GM19452 (cell line): ENCODE results near the gene NFIA.

Source experiments
- ATAC-seq: cut with Tn5 transposase; IDR thresholded peaks from one replicate; pipeline ENCODE4 v1.9.1; 2021; ENCODE audit not compliant: unreplicated experiment

NFIA gene

DNA sequence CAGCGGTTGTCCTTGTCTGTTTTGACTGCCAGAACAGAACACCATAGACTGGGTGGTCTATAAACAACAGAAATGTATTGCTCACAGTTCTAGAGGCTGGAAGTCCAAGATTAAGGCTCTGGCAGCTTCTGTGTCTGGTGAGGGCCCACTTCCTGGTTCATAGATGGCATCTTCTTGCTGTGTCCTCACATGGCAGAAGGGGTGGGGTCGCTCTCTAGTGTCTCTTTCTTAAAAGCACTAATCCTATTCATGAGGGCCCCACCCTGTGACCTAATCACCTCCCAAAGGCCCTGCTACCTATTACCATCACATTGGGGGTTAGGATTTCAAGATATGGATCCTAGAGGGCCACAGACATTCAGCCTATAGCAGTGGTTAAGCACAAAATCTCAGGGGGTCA lies 304.4 kb downstream of the NFIA start:
- no peak for ATAC-seq

DNA sequence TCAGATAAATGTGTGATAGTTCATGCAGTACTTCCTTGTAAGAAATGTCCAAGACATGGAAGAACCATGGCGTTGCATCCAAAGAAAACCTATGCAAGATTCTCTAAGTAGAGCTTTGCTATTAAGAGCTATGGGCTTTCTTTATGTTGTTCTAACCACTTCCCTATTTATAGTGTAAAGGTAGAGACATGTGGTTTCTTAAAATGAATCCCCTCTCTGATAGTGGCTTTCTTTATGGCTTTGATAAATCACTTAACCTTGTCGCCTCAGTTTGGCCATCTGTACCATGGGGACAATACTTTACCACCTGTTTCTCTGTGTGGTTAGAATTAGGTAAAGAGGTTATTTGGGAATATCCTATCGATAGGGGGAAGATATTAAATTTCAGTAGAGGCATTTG lies 305.5 kb downstream of the NFIA start:
- peak; percentile 80 for ATAC-seq

DNA sequence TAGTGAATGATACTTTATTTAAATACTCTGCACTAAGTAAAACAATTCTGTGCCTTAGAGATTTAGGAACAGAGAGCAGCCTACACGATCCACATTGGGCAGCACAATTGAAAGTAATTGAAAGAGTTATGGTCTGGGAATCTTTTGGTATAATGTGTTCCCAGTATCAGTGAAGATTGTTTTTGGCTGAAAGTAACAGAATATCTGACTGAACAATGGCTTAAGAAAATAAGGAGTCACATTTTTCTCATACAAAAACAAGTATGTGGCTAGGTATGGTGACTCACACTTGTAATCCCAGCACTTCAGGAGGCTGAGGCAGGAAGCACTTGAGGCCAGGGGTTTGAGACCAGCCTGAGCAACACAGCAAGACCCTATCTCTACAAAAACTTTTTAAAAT lies 306.2 kb downstream of the NFIA start:
- no peak for ATAC-seq

DNA sequence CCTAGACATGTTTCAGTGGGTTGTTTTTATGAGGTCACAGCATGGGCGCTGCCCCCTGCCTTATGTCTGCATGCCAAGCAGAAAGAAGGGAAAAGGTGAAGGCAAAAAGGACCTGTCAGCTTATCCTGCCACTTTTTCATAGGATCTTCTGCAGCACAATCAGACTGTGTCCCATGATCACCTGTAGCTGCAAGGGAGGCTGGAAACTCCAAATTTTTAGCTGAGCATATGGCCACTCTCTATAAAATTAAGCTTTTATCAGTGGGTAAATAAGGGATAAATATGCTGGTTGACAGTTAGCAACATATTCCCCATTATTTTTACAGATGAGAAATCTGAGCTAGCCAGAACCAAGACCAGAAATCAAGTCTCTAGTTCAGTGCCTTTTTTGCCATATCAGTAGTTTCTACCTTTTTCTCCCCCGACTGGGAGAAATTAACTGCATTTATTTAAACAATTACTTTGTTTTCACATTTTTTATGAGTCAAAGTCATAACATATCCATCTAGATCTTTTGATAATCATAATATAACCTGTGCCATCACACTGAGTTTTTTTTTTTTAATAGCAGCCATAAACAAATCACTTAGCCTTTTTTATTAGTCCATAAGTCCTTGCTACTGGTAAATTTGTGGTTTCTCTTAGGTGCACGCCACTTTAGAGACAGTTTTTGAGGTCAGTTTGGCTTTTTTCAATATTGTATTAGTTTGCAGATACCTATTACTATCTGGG lies 307.0 kb downstream of the NFIA start:
- no peak for ATAC-seq

DNA sequence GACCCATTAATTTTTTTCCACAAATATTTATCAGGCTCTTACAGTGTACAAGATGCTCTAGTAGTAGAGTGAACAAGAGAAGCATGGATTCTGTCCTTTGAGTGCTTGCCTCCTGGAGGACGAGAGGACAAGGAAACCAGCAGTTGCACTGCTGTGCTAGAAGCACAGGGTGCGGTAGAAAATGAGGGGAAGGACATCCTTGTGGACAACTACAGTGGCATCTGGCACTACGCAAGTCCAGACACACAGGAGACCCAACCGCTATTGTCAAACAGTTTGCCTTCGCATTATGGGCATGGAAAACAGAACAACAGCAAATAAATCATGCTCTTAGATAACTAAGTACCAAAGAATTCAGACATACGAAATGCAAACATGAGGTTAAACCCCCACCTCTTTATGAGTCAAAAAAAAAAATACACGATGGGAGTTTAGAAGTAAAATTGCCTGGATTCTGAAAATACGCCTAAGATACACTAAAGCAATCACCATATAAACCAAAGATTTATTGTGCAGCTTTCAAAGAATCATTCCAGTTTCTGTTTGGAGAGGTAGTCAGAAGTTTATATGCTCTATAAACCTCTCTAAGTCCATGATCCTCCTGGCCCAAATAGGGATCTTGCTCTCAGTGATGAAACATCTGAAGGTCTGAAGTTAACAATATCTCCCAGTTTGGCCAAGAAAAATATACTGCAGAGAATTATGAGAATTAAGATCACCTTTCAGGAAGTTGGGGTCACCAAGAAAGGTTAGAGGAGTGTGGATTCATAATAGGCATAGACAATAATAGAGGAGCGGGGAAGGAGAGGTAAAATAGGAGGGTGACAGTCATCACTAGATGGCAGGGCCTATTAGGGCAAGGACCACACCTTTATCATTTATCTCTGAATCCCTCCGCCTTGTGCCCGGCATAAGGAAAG lies 307.8 kb downstream of the NFIA start:
- ATAC-seq, result no peak

DNA sequence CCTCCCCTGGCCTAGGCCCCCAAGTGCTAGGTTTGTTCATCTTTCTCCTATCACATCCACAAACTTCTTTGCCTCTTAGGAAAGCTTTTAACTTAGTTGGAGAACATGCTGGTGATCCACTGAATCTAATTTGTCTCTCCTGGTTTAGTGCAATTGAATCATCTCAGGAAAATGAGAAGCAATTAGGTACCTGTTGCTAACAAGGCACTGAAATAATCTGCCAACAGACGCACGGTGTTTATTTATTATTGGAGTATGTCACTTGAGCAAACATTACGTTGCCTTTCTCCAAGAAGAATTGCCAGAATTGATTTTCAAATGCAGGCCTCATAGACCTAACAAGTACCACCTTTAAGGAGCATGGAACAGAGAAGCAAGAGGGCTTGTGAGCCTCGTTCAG lies 309.4 kb downstream of the NFIA start:
- ATAC-seq, result no peak

DNA sequence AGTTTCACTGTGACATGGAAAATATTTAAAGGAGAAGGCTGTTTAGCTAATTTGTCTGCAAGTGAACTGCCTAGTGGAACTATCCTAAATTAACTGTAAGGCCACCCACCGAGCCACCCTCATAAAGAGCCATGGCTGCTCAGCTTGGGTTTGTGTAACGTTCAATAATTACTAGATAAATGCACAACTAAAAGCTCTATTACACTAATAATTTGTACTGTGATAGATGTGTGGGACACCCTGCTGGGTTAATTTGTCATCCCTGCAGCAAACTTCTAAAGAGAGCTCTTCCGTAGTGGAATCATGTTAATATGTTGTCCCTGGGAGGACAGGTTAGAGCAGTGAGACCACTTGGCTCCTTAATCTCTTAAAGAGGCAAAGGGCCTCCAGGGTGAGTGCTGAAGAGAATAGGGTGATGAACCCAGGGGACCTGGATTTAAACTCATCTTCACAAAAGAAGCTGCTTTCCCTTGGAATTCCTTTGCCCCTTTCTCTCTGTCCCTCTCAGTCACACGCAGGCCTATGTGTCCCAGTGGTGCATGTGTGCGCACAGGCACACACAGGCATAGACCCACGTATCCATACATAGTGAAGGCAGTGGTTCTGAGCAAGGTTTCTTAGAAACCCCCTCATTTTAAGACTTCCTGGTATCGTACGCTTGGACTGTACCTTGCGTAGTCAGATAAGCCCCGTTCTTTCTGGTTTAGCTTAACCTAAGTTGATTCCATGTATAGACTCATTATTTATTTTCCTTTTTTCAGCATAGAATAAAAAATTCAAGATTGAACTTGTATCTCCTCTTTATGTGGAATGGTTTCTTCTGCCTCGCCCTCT lies 310.3 kb downstream of the NFIA start:
- no peak for ATAC-seq

DNA sequence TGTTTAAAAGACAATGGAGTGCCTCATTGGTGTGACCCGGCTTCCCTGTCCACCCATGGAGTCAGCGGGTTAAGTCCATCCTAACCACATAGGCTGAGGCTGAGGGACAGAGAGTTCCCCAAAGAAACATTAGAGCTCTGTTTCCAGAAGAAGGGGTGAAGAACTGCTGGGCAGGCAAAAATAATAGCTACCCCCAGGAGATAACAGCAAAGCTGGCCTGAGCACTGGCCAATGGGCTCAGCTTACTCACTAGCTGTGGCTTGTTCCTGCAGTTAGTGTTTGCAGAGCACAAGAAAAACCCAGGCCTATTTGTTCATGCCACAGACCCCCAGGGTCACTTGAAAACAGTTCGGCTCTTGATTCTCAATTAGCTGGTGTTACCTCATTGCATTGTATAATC lies 311.2 kb downstream of the NFIA start:
- no peak for ATAC-seq

DNA sequence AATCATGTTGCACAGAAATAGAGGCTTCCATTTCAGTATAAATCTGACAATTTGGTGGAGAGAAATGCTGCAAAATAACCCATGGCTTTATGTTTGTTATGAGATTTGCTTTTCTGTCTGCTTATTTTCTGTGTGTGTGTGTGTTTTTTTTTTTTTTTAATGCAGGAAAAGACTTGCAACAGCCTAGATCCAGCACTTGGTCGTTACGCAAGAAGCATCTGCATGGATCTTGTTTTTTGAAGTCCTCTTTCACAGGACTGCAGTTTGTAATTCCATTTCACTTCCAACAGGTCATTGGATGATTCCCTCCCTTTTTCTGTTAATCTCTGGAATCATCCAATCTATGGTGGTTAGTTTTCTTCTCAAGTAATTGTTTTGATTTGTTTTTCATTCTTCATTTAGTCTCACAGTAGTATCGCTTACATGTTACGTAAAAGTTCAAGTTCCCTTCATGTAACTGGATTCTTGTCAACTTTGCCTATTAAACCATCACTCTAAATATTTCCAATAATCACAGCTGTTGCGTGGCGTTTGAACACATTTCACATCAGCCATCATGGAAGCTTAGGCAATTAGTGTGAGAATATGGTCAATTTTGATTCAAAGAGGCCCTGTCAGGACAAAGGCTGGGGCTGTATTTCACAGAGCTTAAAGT lies 312.9 kb downstream of the NFIA start:
- no peak for ATAC-seq

DNA sequence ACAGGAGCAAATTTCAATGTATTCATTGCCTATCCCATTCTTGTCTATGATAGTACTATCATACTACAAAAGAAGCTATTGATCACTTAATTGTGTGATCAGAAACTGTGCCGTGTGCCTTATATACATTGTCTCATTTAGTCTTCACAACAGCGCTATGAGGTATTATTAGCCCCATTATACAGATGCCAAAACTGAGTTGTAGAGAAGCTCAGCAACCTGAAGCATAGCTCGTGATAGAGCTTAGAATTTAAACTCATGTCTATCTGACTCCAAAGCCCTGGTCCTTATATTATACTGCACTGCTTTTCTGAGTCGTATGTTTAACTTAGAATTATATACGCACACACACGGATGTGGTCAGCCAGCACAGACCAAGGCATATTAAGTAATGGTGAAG lies 315.1 kb downstream of the NFIA start:
- ATAC-seq, result no peak

DNA sequence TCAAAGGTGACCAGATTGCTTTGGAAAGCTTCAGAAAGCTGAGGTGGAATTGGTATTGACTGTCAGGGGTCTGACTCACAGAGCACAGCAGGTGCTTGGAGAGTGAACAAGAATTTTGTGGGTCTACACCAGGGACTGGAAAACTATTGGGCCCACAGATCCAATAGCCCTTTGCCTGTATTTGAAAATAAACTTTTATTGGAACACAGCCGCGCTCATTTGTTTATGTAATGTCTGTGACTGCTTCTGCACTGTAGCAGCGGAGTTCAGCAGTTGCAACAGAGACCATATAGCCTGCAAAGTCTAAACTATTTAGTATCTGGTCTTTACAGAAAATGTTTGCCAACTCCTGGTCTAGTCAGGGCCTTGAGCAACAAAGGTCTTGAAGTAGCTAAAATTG lies 315.6 kb downstream of the NFIA start:
- no peak for ATAC-seq

DNA sequence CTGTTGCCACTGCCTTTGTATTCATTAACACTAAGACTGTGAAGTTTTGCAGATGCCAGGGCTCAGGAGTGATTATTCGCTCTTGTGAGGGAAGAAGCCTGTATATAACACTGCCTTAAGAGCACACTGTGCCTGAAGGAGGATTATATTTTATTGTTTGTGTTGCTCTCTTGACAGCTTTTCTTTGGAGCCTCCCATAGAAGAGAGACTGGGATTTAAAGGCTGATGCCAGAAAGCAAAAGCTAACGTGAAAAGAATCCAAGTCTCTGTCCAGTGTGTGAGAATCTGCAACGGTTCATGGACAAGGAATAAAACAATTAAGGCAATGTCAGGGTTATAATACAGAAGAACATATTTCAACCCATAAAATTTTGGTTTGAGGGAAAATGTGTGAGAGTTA lies 316.8 kb downstream of the NFIA start:
- no peak for ATAC-seq

DNA sequence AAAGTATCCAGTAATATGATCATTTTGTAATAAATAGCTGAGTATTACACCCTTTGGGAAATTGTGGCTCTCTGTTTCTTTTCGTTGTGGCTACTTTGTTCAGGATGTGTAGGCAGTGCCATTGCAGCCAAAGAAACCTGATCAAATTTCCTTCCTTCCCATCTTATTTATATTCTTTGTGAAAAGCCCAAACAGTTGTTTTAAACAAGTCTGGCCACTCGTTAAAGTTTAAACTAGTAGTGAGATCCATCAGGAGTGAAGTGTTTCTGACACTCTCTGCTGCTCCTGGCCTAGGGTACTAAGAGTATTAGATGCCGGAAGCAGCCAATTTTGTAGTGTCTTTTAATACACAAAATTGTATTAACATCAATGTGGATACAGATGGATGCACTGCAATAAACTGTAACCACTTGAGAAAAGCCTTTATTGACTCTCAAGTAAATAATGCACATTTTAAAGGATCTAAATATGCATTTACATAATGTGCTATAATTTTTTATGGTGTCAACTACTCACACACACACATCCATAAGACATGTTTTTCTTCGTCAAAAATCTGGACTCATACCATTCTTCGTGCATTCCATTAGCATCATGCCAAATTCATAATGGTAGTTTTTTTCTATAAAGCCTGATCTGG lies 317.9 kb downstream of the NFIA start:
- no peak for ATAC-seq

DNA sequence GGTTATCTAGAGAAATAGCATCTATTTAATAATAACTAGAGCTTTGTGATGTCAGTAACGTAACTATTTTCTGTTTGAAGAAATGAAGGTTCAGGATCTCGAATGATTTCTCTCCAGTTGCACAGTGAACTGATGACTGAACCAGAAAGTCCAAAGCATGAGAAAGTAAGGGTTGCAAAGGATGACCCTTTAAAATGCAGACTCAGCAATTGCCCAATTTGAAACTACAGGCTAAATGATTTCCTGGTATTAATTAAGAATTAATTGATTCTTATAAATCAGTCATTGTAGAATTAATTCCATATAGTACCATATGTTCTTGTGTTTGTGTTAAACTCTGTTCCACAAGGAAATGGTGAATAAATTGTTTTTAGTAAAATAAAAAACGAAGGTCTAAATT lies 318.6 kb downstream of the NFIA start:
- no peak for ATAC-seq

DNA sequence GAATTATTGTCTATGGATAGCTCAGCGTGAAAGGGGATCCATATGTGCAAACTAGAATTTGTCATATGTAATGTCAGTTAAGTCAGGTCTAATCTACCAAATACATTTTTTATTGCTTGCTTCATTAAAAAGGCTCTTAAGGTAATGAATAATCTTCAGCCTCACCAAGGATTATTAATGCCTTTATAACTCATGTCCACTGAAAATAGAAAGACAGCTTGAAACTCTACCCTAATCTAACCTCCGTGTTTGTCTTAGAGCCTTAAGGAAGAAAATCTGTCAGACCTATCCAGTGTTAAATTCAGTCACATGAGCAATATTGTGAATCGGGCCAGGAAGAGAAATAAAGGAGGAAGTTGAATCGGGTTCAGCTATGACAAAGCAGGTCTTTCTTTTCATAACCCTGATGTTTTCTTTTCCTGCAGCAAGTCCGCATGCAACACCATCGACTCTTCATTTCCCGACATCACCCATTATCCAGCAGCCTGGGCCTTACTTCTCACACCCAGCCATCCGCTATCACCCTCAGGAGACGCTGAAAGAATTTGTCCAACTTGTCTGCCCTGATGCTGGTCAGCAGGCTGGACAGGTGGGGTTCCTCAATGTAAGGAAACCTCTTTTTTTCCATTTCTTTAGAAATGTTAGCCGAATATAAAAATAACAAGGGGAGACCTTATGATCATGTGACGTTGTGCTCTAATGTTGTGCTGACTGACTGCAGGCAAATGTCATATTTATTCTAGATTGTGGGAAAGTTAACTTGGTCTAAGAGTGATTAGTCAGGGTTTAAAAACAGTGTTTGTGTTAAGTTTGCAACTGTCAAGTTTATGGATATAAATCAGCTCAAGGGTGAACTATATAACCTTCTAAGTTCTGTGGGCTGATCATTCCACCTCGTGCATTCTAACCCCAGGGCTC lies 321.6 kb downstream of the NFIA start:
- no peak for ATAC-seq

DNA sequence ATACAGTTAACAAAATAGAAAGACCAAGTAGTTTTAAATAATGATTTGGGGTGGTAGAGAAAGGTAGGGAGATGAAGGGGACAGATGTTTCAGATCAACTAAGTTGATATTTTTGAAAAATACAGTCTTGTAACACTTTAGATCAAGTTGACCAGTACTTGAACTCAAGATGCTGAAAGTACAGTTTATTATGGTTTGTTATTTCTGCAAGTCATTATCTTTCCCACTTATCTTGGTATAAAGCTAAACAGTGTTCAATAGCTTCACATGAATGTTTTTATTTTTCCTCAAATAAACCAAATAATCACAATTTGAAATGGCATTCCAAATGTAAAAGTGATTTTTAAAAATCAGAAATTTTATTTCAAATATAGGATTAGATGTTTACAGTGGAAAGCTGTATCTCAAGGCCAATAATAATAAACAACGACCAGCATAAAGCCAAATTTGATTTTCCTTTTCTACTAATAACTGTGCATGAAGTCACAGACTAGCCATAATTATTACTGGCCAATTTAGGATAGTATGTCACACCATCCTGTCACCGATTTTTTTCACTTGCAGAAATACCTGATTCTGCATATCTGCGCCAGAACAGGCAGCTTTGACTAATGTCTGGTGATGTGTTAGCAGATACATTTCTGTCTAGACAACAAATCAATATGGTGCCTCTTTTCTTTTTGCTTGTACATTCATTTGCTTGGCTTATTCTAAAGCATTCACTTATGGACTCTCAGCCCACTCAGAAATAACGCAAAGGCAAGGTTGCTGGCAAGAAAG lies 322.4 kb downstream of the NFIA start:
- no peak for ATAC-seq

DNA sequence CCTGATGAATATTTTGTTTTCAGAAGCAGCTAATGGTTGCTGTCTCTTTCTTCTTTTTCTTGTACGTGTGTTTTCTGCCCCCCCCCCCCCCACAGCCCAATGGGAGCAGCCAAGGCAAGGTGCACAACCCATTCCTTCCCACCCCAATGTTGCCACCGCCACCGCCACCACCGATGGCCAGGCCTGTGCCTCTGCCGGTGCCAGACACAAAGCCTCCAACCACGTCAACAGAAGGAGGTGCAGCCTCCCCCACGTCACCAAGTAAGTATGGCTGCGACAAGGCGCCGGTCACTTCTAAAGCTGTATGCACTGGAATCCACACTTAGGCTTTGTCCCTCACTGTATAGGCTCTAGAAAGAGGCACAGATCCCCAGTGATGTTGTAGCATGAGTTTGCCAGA lies 324.1 kb downstream of the NFIA start:
- ATAC-seq, result no peak

DNA sequence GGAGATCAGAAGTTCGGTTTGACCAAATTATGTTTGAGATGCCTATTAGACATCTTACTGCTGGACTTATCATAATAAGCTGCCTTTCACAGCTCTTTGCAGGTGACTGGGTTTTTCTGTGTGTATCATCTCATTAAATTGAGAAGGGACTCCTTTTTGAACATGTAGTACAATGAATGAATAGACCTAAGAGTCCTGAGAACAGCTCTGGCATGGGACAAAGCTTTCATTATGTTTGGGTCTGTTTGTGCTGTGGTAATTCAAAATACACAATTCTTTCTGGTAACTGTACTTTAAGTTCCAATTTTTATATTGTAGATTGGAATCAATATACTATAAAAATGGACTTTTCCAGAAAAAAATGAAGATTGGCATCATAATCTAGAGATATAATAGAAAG lies 330.2 kb downstream of the NFIA start:
- no peak for ATAC-seq

DNA sequence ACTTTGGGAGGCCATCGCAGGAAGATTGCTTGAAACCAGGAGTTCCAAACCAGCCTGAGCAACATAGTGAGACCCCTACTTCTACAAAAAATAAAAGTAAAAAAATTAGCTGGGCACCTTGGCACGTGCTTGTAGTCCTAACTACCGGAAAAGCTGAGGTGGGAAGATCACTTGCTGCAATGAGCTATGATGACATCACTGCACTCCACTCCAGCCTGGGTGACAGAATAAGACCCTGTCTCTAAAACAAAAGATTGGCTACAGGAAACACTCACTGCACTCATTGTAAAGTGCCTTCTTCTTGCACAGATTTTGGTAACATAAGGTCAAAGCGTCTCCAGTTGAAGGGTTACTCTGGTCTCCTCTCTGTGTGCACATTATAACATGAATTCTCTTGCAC lies 336.8 kb downstream of the NFIA start:
- ATAC-seq, result no peak
